DMS 273 (cell line): ENCODE results near the gene CD34.

Experiments
- DNase-seq: peaks from one replicate; lab custom pipeline; 2025; ENCODE audit not compliant: unreplicated experiment; lab: John Stamatoyannopoulos, UW

CD34 gene

DNA sequence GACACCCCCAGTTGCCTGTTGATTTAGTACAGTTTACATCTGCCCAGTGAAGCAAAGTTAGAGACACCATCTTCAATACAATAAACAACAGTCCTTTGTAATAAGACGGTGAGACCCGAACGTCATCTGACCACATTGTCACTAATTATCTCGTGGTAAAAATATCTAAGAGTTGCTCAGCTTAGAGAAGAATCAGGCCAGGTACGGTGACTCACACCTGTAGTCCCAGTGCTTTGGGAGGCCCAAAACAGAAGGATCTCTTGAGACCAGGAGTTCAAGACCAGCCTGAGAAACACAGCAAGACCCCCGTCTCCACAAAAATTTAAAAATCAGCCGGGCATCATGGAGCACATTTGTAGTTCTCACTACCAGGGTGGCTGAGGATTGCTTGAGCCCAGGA, 53.5 kb downstream of the CD34 start:
- no peak for DNase-seq

- DNase-seq, result no peak
These were observed 54.5 kb downstream of the CD34 start for GRCh38 chr1:207856276-207857023.

DNA sequence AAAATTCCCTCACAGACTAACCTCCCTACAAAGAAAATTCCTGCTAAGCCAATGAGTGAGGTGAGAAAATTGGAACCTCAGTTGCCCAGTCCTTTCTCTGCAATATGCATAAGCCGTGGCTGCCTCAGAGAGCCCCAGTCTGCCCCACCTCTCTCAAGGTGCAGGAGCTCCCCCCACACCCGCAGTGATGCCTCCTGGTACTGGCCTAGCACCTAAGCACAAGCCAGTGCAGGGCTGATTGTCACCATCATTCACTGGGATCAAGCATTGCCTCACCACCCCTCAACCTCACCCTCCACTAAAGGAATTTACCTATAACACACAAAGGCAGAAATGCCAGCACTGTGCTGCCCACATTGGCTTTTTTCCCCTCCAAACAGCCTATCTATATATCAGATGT, 56.9 kb downstream of the CD34 start:
- no peak for DNase-seq

DNA sequence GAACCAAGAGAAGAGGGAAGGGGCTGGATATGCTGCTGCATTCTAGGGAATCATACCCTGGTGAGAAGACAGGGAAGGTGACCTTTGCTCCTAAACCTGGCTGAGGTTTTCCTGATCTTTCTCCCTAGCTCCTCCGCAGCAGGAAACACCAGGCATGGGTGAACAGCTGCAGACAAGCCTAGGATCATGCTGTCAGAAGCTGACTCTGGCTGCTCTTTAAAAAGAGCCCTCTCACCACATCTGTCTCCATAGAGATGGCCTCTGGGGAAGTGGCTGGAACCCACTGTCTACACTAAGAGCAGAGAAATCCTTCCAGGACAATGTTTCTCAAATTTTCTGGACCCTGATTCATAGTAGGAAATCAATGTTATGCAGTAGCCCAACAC, 57.6 kb downstream of the CD34 start:
- DNase-seq, result no peak

- no peak for DNase-seq
These were observed 58.2 kb downstream of the CD34 start for GRCh38 chr1:207852576-207853371.

DNA sequence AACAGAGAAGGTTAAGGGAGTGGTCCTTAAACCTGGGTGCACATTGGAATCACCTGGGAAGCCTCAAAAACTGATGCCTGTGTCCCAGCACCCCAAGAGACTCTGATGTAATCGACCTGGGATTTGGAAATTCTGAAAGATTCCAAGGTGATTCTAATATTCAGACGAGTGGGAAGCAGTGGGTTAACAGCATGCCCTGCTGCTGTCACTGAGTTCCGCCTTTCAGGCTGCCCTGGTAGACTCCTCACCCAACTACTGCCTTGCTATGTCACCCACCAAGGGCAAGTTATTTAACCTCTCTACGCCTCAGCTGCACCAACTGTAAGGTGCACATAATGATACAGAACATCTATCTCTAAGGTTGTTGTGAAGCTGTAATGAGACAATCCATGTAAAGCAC, 59.2 kb downstream of the CD34 start:
- no peak for DNase-seq

- DNase-seq, result no peak
These were observed 60.1 kb downstream of the CD34 start for GRCh38 chr1:207850621-207851407.

GRCh38 chr1:207849646-207850045, 61.3 kb downstream of the CD34 start:
- DNase-seq, result no peak

GRCh38 chr1:207849016-207849415, 61.9 kb downstream of the CD34 start:
- DNase-seq, result no peak

DNA sequence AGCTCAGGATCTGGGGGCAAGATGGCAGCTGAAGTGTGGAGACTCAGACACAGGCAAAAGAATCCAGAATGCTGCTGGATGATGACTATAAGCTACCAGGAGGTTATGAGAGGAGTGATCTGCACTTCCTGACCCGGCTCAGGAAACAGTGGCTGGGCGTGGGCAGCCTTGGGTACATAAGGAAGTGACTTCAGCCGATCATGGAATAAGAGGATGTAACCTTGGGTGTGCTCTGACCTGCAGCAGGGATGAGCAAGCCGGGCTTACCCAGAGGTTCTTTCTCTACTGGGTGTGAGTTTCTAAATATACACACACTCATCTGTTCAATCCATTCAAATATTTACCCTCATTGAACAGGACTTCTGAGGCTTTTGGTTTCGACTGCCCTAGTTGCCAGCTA, 62.7 kb downstream of the CD34 start:
- no peak for DNase-seq

- DNase-seq, result no peak
These were observed 63.8 kb downstream of the CD34 start for GRCh38 chr1:207847116-207847515.

- DNase-seq, result no peak
These were observed 65.8 kb downstream of the CD34 start for GRCh38 chr1:207845109-207845508.

DNA sequence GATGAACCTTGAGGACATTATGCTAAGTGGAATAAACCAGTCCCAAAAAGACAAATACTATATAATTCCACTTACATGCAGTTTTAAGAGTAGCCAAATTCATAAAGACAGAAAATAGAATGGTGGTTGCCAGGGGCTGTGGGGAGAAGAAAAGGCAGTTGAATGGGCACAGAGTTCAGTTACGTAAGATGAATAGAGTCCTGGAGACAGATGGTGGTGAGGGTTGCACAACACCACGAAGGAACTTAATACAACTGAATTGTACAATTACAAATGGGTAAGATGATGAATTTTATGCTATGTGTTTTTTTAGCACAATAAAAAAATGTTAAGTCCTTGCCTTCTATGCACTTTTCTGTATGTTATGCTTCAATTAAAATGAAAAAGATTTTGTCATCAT, 66.6 kb downstream of the CD34 start:
- DNase-seq, result peak; percentile 20

DNA sequence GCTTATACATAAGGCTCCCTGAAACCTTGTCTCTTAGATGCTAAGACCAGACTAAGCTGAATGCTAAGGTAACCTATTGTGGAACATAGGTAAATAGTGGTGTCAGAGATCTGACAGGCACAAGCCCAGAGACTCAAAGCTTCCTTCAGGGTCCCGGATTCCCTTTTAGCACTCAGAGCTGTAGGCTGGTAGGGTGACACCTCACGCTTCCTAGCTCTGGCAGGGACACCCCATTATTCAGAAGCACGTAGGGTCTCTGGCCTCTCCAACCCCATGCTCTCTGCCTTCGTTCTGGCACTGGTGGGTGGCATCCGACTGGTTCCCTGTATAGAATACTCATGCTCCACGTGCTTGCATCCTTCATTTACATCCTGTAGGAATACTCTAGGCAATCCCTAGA, 68.4 kb downstream of the CD34 start:
- no peak for DNase-seq

DNA sequence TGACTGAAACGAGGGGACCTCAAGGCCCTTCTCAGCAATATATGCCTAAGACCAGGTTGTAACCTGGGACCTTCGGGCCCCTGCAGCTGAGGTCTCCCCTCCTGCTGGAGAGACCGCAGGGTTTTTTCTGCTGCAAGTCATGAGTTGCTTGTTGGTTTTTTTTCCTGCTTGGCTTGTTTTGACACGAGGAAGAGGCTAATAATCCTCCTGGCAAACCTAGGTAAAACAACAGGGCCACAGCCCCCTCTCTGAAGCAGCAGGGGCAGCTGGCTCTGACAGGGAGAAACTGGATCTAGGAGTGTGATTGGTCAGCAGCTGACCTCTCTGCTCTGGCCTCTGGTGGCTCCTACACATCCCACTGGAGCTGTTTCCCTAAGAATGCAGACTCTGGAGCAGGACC, 69.0 kb downstream of the CD34 start:
- DNase-seq, result no peak

DNA sequence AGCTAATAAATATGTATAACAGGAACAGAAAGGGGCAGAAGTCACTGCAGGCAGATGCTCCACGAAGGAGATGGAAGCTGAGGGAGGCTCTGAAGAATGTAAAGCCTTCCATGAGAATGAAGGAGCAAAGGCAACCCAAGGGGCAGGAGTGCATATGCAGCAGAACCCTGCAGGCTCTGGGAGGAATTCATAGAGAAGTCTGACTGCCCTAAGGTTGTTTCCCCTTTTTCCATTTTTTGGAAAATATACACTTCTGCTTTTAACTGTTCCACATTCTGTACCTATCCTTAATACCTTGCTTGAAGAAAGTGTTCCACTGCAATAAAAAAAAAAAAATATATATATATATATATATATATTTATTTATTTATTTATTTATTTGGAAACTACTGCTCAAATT, 69.6 kb downstream of the CD34 start:
- DNase-seq, result no peak

GRCh38 chr1:207840380-207840779, 70.5 kb downstream of the CD34 start:
- no peak for DNase-seq

DNA sequence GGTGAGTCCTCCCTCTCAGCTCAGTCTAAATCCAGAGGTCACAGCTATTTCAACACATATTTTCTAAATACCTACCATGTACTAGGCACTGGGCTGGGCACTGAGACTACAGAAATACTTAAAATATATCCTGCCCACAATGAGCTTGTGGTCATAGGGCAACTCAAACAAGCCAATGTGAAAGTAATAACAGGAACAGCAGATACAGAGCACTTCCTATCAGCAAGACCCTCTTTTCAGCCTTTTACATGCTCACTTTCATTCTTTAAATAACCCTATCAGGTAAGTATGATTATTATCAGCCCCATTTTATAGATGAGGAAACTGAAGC, 71.9 kb downstream of the CD34 start:
- DNase-seq, result no peak

DNA sequence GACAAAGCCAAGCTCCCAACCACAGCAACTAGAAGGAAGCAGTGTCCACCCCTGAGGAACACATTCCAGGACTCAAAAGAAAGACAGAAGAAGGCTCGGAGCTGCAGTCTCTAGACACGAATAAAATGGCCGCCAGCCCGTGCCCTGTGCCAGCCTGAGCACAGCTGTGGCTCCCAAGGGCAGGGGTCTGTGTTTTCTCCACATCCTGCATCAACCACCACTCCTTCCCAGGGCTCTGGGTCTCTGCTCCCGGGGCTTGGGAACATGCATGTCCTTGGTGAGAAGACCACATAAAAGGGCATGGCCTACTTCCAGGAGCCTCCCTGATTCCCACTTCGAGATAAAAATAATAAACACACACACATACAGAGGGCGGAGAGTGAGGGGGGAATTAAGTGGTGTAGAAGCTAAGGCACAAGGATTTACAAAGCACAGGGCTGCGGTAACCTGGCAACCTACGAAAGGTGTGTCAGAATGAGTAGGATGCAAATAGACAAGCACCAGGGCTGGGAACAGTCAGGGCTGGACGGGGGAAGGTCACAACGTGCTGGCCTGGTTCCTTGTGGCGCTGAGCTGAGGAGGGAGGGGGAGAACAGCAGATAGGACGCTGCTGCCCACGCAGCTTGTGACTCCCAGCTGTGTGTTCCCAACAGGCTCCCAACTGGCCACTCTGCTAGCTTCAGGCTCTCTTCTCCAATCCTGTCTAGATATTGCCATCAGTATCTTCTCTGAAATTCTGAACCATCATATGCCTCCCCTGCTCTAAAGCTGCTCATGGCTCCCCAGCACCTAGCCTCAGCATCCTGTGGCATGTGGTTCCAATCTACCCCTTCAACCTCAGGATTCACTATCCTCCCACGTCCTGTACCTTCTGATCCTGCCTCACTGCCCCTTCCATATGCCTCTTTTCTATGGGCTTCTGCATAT, 72.5 kb downstream of the CD34 start:
- no peak for DNase-seq

DNA sequence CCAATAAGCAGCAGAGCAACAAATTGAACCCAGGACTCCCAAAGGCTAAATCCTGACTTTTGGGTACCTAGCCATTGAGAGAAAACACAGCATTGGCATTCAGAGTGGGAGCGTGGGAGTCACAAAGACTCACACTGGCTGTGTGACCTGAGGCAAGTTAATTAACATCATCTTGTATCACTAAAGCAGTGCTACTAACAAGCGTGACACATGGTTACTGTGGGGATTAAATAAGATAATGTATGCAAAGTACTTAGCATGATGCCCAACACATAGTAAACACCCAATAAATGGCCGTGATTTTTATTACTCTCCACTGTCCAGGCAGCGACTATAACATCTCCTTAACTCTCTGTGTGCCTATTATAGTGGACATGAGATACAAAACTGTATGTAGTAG, 73.3 kb downstream of the CD34 start:
- no peak for DNase-seq
